Activated CD4-positive, alpha-beta T cell treated with anti-CD3 and anti-CD28 coated beads for 36 hours (primary cell): ENCODE data around the gene ADAMTSL5. TPM values are rescaled to one million over a fixed set of nuclear protein-coding genes. Genes with fewer than 3 reads are reported as not detected.
A peak's percentile ranks its signal among the peaks of the same experiment; 100 is the strongest.

Experiments used
- ATAC-seq: fragments of 200-7000 bp; cut with Tn5 transposase; one replicate; pipeline ENCODE4 v1.10.0; 2021; ENCODE audit warnings: mild to moderate bottlenecking, moderate library complexity
- CTCF ChIA-PET: fragments of 350-600 bp; sonication (Branson Sonifier 250); formaldehyde crosslinking; loops from one replicate; lab custom pipeline; 2021; ENCODE audit warnings: antibody characterized with exemption; lab: Charles Lee
- POLR2A ChIA-PET: fragments of 350-600 bp; sonication (Branson Sonifier 250); formaldehyde crosslinking; loops from one replicate; lab custom pipeline; 2021; ENCODE audit warnings: antibody characterized with exemption, inconsistent platforms; lab: Charles Lee
- DNase-seq: peaks from one replicate; pipeline ENCODE4 v3.0.0-alpha.2; 2020
- H3K27ac Mint-ChIP-seq: one replicate; pipeline ENCODE4 v1.8.0; 2021; ENCODE audit warnings: mixed read lengths
- H3K27me3 Mint-ChIP-seq: one replicate; pipeline ENCODE4 v1.8.0; 2021; ENCODE audit warnings: mixed read lengths
- H3K36me3 Mint-ChIP-seq: one replicate; pipeline ENCODE4 v1.8.0; 2021; ENCODE audit warnings: low read depth, mixed read lengths
- H3K4me1 Mint-ChIP-seq: one replicate; pipeline ENCODE4 v1.8.0; 2021; ENCODE audit warnings: mixed read lengths
- H3K4me3 Mint-ChIP-seq: one replicate; pipeline ENCODE4 v1.8.0; 2021; ENCODE audit warnings: mild to moderate bottlenecking, moderate library complexity, mixed read lengths
- H3K9me3 Mint-ChIP-seq: one replicate; pipeline ENCODE4 v1.8.0; 2021; ENCODE audit warnings: low read depth, mixed read lengths
- intact Hi-C, 2 experiments: fragments of 100-400 bp; cut with DNase I in 1 of 2; cut with micrococcal nuclease in 1 of 2; formaldehyde crosslinking; loops; one replicate each; pipeline versions ENCODE4 v1.14.2 to v1.15.1; 2022 to 2024; cut with DNase I, micrococcal nuclease
- total RNA-seq, 2 experiments: library from RNA; stranded (reverse); gene quantifications; one replicate each; pipeline ENCODE4 v1.2.3, GENCODE V29; 2021

The ADAMTSL5 gene
- total RNA-seq, 2 experiments from 2014 or later: 2.5 to 3.8 TPM

- DNase-seq (no peak), ATAC-seq (no peak)
- H3K27me3 Mint-ChIP-seq: peaks cover 35% of the 10 kb centered on the region
- intact Hi-C loops: no loop called here
- ChIA-PET CTCF (interaction anchor here (1.0 to 1.5 kb wide), 2 partner anchors 9 to 19 kb away, joined by 3 to 5 read pairs; no protein-coding TSS in a partner anchor), POLR2A (interaction anchor here (1.3 kb wide), 1 partner anchor 10 kb away, joined by 6 read pairs; no protein-coding TSS in a partner anchor)
- no peak overlapping the region for H3K27ac Mint-ChIP-seq
- no peak overlapping the region for H3K4me3 Mint-ChIP-seq
- no peaks in the 10 kb centered on the region for H3K36me3 Mint-ChIP-seq
- H3K4me1 Mint-ChIP-seq: peaks cover 12% of the 10 kb centered on the region
- H3K9me3 Mint-ChIP-seq: no peaks in the 10 kb centered on the region
Measured at GRCh38 chr19:1456121-1456900, 56.5 kb downstream of the ADAMTSL5 start.

- intact Hi-C loops: loop anchor here in 1 of 2 experiments (1.0 kb wide), 1 partner anchor 24 kb away; the partner anchor contains the start of gene C19orf25
- Mint-ChIP-seq H3K4me1 (peaks cover 15% of the 10 kb centered on the region), H3K9me3 (no peaks in the 10 kb centered on the region), H3K27ac (no peak overlapping the region), H3K27me3 (peaks cover 41% of the 10 kb centered on the region), H3K4me3 (peak overlapping the region; percentile 14), H3K36me3 (no peaks in the 10 kb centered on the region)
- DNase-seq (peak; percentile 85), ATAC-seq (peak; percentile 82)
- CTCF ChIA-PET: interaction anchor here (1.0 to 1.5 kb wide), 2 partner anchors 9 to 19 kb away, joined by 3 to 5 read pairs; no protein-coding TSS in a partner anchor
- POLR2A ChIA-PET: interaction anchor here (0.6 to 1.3 kb wide), 2 partner anchors 11 to 277 kb away, joined by 3 to 6 read pairs; no protein-coding TSS in a partner anchor
Measured at GRCh38 chr19:1455336-1456120, 57.3 kb downstream of the ADAMTSL5 start.

Other genes with a start within 250 kb of the ADAMTSL5 start
- 100 to 1,000 TPM; 123 to 188 TPM for gene CIRBP, start 243.7 kb downstream of the ADAMTSL5 start, total RNA-seq
- gene FAM174C, start 237.5 kb downstream of the ADAMTSL5 start, total RNA-seq: 10 to 100 TPM; 75.3 to 88.3 TPM
- not detected for gene EFNA2, start 227.1 kb downstream of the ADAMTSL5 start, total RNA-seq
- gene NDUFS7, start 129.1 kb downstream of the ADAMTSL5 start, total RNA-seq: 100 to 1,000 TPM in 1 of 2 experiments, 10 to 100 TPM in 1; 93.4 to 113 TPM
- gene GAMT, start 111.5 kb downstream of the ADAMTSL5 start, total RNA-seq: 10 to 100 TPM; 30.4 to 31.5 TPM
- gene DAZAP1, start 105.4 kb downstream of the ADAMTSL5 start, total RNA-seq: 100 to 1,000 TPM; 248 to 347 TPM
- 1,000 to 10,000 TPM; 1,716 to 1,858 TPM for gene RPS15, start 74.6 kb downstream of the ADAMTSL5 start, total RNA-seq
- gene APC2, start 62.9 kb downstream of the ADAMTSL5 start, total RNA-seq: under 1 TPM; 0.09 to 0.14 TPM
- gene C19orf25, start 33.8 kb downstream of the ADAMTSL5 start, total RNA-seq: 10 to 100 TPM; 19.9 to 26.9 TPM
- gene PCSK4, start 22.7 kb downstream of the ADAMTSL5 start, total RNA-seq: 1 to 10 TPM; 1.8 to 3.9 TPM
- 1 to 10 TPM; 2.1 to 2.7 TPM for gene REEP6, start 21.8 kb downstream of the ADAMTSL5 start, total RNA-seq
- not detected for gene PLK5, start 11.1 kb upstream of the ADAMTSL5 start, total RNA-seq
- 1 to 10 TPM; 6.2 to 6.7 TPM for gene MEX3D, start 55.3 kb upstream of the ADAMTSL5 start, total RNA-seq
- gene MBD3, start 79.8 kb upstream of the ADAMTSL5 start, total RNA-seq: 10 to 100 TPM; 68.9 to 87.5 TPM
- gene UQCR11, start 92.4 kb upstream of the ADAMTSL5 start, total RNA-seq: 100 to 1,000 TPM; 152 to 226 TPM
- gene TCF3, start 139.6 kb upstream of the ADAMTSL5 start, total RNA-seq: 100 to 1,000 TPM; 115 to 133 TPM
- gene ONECUT3, start 240.5 kb upstream of the ADAMTSL5 start, total RNA-seq: not detected